DMS153 treated with DMSO at 0.1 percent for 48 hours (cell line): Measurements from ENCODE around the gene PAGR1.
"Not testable (repeated sequence)": the region's sequence is repeated elsewhere in the genome, so short reads cannot be mapped to it uniquely, and the experiment has no call there.

Experiments
- DNase-seq: peaks from one replicate; lab custom pipeline; 2025; ENCODE audit not compliant: unreplicated experiment; lab: John Stamatoyannopoulos, UW

PAGR1 gene

DNA sequence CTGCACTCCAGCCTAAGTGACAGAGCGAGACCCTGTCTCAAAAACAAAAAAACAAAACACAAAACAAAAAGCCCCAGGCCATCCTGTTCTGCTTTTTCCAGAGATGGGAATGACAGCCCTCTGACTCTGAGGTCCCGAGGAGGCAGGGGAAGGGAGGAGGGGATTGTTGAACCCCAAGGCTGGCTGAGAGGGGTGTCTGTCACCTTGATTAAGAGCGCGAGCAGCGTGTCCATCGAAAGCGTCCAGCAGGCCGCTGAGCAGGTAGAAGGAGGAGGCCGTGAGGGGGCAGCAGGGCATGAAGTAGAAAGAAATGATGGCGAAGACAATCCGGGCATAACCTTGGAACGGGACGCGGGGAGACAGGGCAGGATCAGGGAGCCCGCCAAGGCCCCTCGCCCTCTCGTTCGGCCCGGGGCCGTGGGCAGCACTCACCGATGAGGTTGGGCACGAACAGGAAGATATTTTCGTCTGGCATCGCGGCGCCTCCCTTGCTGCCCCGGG lies 46.5 kb downstream of the PAGR1 start:
- no peak for DNase-seq

DNA sequence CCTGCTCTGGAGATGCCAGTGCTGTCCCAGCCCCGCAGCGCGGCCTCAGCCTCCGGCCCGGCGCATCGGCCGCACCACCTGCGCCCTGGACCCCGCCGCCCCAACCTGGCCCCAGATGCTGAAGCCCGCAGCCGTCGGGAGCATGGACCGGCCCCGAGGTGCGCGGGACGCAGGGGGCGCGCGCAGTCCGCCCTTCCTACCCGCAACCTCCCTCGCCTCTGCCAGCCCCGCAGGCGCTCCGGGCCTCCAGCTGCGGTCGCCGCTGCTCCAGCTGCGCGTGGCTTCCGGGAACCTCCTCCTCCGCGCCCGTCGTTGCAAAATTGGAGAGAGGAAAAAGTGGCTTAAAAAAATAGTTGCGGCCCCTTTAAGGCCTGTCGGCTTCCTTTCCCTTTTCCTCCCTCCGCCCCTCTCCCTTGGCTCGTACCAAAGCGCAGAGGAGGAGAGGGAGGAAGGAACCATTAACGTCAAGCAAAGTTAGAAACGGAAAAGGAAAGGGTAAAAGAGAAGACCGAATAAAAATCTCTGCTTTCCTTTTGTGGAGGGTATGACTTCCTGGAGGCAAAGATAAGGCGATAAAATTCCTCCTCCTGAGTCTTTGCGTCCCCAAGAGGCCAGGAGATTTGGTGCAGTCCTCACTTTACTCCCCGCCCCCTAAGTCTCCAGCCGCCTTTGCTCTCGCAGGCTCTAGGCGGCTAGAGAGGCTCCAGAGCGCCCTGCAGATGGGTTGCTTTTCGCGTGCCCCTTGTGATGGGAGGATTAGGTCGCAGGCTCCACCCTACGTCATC lies 47.1 kb downstream of the PAGR1 start, which contains the start of gene CDIPT:
Gene CDIPT (minus strand): TSS at position 343 of the 785 bp plus-strand sequence. CDS start 369 bp downstream, outside the sequence.
- DNase-seq = peak; percentile 93

DNA sequence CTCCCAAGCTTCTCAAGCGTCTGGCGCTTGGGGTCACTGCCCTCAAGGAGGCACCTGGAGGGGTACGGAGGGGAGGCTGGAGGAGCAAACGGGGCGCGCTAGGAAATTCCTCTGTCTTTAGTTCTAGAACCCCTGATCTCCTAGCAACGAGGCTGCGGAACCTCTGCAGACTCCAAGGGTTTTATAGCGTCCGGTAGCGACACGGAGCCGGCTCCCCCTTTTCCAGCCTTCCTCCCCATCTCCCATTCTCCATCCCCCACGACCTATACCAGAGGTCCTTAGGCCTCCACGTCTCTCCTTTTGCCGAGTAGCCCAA lies 47.7 kb downstream of the PAGR1 start:
- no peak for DNase-seq

DNA sequence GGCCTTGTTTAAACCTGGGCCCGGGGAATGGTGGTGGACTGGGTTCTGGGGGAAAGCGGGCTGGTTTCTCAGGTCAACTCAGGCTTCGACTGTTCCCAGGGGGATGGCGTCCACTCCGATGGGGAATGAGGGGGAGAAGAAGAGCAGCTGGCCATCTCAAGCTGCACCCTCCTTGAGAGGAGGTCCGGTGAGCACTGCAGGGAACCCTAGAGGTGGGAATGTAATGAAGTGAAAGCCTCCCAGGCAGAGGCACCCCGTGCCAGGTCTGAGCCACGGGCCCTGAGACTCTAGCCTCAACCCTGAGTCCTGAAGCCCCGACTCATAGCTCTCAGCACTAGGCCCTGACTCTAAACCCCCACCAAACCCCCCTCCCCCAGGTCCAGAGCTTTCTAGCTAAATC lies 48.3 kb downstream of the PAGR1 start:
- no peak for DNase-seq

DNA sequence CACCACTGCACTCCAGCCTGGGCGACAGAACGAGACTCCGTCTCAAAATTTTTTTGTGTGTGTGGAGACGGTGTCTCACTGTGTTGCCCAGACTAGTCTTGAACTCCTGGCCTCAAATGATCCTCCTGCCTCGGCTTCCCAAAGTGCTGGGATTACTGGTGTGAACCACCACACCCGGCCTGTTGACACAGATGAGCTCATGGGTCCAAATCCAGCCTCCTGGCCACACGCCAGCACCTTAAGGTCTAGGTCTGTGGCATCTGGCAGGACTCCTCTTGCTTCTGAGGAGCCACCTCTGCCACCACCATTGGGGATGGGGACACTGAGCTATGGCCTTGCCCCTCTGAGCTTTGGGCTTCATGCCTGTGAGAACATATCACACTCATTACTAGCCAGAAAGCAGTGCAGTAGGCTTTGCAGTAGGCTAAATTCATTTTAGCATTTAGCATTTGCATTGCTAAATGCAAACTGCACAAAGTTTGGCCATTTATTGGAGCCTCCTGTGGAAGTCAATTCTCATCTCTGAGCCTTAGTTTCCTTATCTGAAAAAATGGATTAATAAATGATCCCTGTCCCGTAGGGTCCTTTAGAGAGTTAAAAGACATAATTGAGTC lies 52.6 kb downstream of the PAGR1 start:
- no peak for DNase-seq

DNA sequence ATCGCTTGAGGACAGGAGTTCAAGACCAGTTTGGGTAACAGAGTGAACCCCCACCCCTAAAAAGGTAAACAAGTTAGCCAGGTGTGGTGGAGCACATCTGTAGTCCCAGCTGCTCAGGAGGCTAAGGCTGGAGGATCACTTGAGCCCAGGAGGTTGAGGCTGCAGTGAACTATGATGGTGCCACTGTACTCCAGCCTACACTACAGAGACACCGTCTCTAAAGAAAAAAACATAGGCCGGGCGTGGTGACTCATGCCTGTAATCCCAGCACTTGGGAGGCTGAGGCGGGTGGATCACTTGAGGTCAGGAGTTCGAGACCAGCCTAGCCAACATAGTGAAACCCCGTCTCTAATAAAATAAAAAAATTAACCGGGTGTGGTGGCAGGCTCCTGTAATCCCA lies 53.1 kb downstream of the PAGR1 start:
- DNase-seq = not testable (repeated sequence)
